GM19328 (cell line): ENCODE data around the gene GTPBP10.

Experiments used
- ATAC-seq: cut with Tn5 transposase; IDR thresholded peaks from one replicate; pipeline ENCODE4 v1.9.1; 2021; ENCODE audit warnings: mild to moderate bottlenecking, moderate library complexity; ENCODE audit not compliant: unreplicated experiment

GTPBP10 gene

GRCh38 chr7:90430614-90431460, 84.3 kb downstream of the GTPBP10 start:
- no peak for ATAC-seq

DNA sequence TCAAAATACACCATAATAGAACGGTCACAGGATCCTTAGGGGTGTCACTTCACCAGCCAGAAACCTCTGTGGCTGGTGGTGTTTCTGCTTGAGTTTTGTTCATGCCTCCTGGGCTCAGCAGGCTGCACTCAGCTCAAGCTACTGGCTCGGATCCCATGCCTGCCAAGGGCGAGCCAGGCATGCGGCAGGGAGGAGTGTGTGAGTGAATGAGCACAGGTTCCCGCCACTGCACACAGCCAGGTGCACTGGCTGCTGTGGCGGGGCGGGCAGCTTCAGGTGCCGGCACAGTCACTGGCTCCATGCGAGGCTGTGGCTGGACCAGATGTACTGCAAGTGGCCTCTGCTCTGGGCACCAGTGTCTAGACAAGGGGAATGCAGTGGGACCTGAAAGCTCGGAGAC, 86.2 kb downstream of the GTPBP10 start:
- no peak for ATAC-seq

DNA sequence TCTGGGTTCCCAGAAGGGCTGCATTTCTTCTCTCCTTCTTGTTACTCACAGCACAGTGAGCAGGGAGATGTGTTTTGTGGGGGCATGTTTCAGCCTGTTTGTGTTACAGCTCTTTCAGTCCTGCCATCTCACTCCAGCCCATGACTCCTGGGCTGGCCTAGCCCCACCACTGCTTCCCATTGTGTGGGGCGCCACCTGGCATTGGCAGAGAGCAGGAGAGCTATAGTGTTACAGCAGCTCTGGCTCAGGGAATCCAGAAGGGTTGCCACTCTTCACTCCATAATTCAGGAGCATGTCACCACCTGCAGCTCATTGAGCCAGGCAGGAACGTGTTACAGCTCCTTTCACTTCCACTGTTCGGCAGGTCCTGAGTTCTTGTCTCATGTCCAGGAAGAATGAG, 86.7 kb downstream of the GTPBP10 start:
- no peak for ATAC-seq
